Endothelial cell of umbilical vein (primary cell): ENCODE results near the gene RNF130. TPM values are rescaled to one million over a fixed set of nuclear protein-coding genes. Genes with fewer than 3 reads are reported as not detected.
"Not testable (repeated sequence)": the region's sequence is repeated elsewhere in the genome, so short reads cannot be mapped to it uniquely, and the experiment has no call there.

Source experiments
- BruUV-seq: library from RNA; stranded (reverse); fragments of 400-500 nt; replicated peaks from 2 replicates; lab custom pipeline; 2021; lab: Mats Ljungman, UMichigan
- CTCF ChIA-PET: fragments of 300-600, 350-600 bp; sonication (Branson Sonifier 250); formaldehyde crosslinking; loops from one replicate; lab custom pipeline; 2021; ENCODE audit warnings: antibody characterized with exemption, inconsistent platforms; lab: Charles Lee
- POLR2A ChIA-PET: fragments of 300-600, 350-600 bp; sonication (Branson Sonifier 250); formaldehyde crosslinking; loops from one replicate; lab custom pipeline; 2021; ENCODE audit warnings: antibody characterized with exemption, inconsistent platforms; lab: Charles Lee
- DNase-seq: peaks from one replicate; pipeline ENCODE4 v3.0.0-alpha.2; 2011; ENCODE audit warnings: low read depth, low spot score
- FAIRE-seq: peaks from 2 replicates; lab custom pipeline; 2011; peaks lifted over from hg19 to GRCh38; lab: Jason Lieb, UNC
- H2AFZ ChIP-seq: 2 replicates; pipeline ENCODE4 v1.6.0; 2012; ENCODE audit warnings: low read depth, low read length, control low read depth, inconsistent platforms
- H3K27ac ChIP-seq: 2 replicates; pipeline ENCODE4 v1.5.1; 2011; ENCODE audit warnings: low read depth, mild to moderate bottlenecking, control low read depth, low read length, moderate library complexity; ENCODE audit not compliant: insufficient read depth
- H3K27me3 ChIP-seq, 2 experiments: 2 replicates each; pipeline versions ENCODE4 v1.6.0 to v1.6.1; 2011; ENCODE audit warnings: low read length in 2 of 2, mixed read lengths in 1 of 2; ENCODE audit not compliant: control insufficient read depth in 2 of 2, insufficient read depth in 2 of 2
- H3K36me3 ChIP-seq, 2 experiments: 2 replicates in 1 of 2; 3 replicates in 1 of 2; pipeline ENCODE4 v1.5.1; 2011; ENCODE audit warnings: low read length in 2 of 2, mild to moderate bottlenecking in 1 of 2, moderate library complexity in 1 of 2; ENCODE audit not compliant: control insufficient read depth in 2 of 2, insufficient read depth in 2 of 2; ENCODE audit errors: extremely low read depth in 1 of 2
- H3K4me1 ChIP-seq: 3 replicates; pipeline ENCODE4 v1.5.1; 2011; ENCODE audit warnings: mild to moderate bottlenecking, low read length; ENCODE audit not compliant: control insufficient read depth, insufficient read depth; ENCODE audit errors: extremely low read depth
- H3K4me2 ChIP-seq: 2 replicates; pipeline ENCODE4 v1.6.1; 2011; ENCODE audit warnings: low read length, control low read depth, mixed read lengths; ENCODE audit not compliant: insufficient read depth
- H3K4me3 ChIP-seq, 3 experiments: fragments of 200-600 bp in 1 of 3; sonication (generic), shearing (Covaris generic) in 1 of 3; replicated peaks in 1 of 3; 2 replicates each; pipeline ENCODE4 v1.5.1; 2011 to 2016; ENCODE audit warnings: control low read depth in 3 of 3, low read length in 3 of 3, mild to moderate bottlenecking in 2 of 3, inconsistent platforms in 1 of 3, low read depth in 1 of 3, moderate library complexity in 1 of 3; ENCODE audit not compliant: insufficient read depth in 1 of 3
- H3K79me2 ChIP-seq: 2 replicates; pipeline ENCODE4 v1.6.0; 2012; ENCODE audit warnings: low read length, inconsistent platforms; ENCODE audit not compliant: control insufficient read depth, insufficient read depth
- H3K9ac ChIP-seq: replicated peaks from 2 replicates; pipeline ENCODE3; 2011; ENCODE audit warnings: low read length, control low read depth; ENCODE audit not compliant: insufficient read depth; ENCODE audit errors: extremely low read depth
- H3K9me1 ChIP-seq: replicated peaks from 3 replicates; pipeline ENCODE4 v1.6.0; 2011; ENCODE audit warnings: mild to moderate bottlenecking, low read length; ENCODE audit not compliant: control insufficient read depth, insufficient read depth; ENCODE audit errors: extremely low read depth
- H3K9me3 ChIP-seq: replicated peaks from 2 replicates; pipeline ENCODE4 v1.5.1; 2012; ENCODE audit warnings: low read length, inconsistent platforms; ENCODE audit not compliant: control insufficient read depth, insufficient read depth
- H4K20me1 ChIP-seq: replicated peaks from 2 replicates; pipeline ENCODE3; 2011; ENCODE audit warnings: mild to moderate bottlenecking, low read length; ENCODE audit not compliant: control insufficient read depth, insufficient read depth; ENCODE audit errors: extremely low read depth
- CTCF ChIP-seq, 2 donors: IDR thresholded peaks; 1 replicate in 1 of 2; 2 replicates in 1 of 2; pipeline ENCODE4 v1.5.1; 2011; ENCODE audit warnings: low read length in 2 of 2, mild to moderate bottlenecking in 2 of 2, moderate library complexity in 2 of 2, control low read depth in 1 of 2, inconsistent platforms in 1 of 2, low read depth in 1 of 2; ENCODE audit not compliant: insufficient read depth in 1 of 2; ENCODE audit errors: extremely low read depth in 1 of 2
- FOS ChIP-seq: IDR thresholded peaks from 2 replicates; pipeline ENCODE4 v1.6.1; 2011; ENCODE audit warnings: mild to moderate bottlenecking, low read length, moderate library complexity, borderline replicate concordance; ENCODE audit not compliant: insufficient read depth
- JUN ChIP-seq: IDR thresholded peaks from 2 replicates; pipeline ENCODE4 v1.6.1; 2011; ENCODE audit warnings: borderline replicate concordance, low read depth; ENCODE audit not compliant: insufficient read length, insufficient read depth
- MAX ChIP-seq: IDR thresholded peaks from 2 replicates; pipeline ENCODE4 v1.6.1; 2011; ENCODE audit not compliant: insufficient read depth, insufficient read length
- MYC ChIP-seq: IDR thresholded peaks from one replicate; pipeline ENCODE4 v1.6.1; 2011; ENCODE audit warnings: mild to moderate bottlenecking, low read depth, low read length
- POLR2A ChIP-seq: IDR thresholded peaks from 2 replicates; pipeline ENCODE4 v1.6.1; 2012; ENCODE audit warnings: low read depth, mild to moderate bottlenecking, control low read depth, low read length
- POLR2AphosphoS5 ChIP-seq: IDR thresholded peaks from 2 replicates; pipeline ENCODE4 v1.6.1; 2012; ENCODE audit warnings: low read depth, mild to moderate bottlenecking, control low read depth, low read length, moderate library complexity; ENCODE audit not compliant: insufficient read depth
- dilution Hi-C: fragments of 300-500 bp; cut with MboI; formaldehyde crosslinking; loops from one replicate; pipeline ENCODE4 v1.15.0; 2019; ENCODE audit warnings: low sequenced_read_pairs; ENCODE audit not compliant: extremely low pct_ligation_motif_present
- intact Hi-C: fragments of 100-400 bp; cut with micrococcal nuclease; formaldehyde crosslinking; loops from one replicate; pipeline ENCODE4 v1.10.0; 2022
- polyA plus RNA-seq, 4 experiments: library from polyadenylated mRNA; depleted of rRNA in 3 of 4; stranded (reverse) in 3 of 4; unstranded in 1 of 4; fragments of >200 nt; gene quantifications; 2 replicates each; pipeline versions ENCODE4 v1.2.1 to v1.2.3, GENCODE V29; 2011 to 2012; ENCODE audit warnings: missing spikeins in 1 of 4
- total RNA-seq: library from RNA; stranded (reverse); gene quantifications from 2 replicates; pipeline ENCODE4 v1.2.3, GENCODE V29; 2021

Gene RNF130
- total and polyA plus RNA-seq, 2 donors (not counting 3 experiments of a cell fraction or from before 2014, with no cell fraction given): 43.0 to 43.1 TPM

DNA sequence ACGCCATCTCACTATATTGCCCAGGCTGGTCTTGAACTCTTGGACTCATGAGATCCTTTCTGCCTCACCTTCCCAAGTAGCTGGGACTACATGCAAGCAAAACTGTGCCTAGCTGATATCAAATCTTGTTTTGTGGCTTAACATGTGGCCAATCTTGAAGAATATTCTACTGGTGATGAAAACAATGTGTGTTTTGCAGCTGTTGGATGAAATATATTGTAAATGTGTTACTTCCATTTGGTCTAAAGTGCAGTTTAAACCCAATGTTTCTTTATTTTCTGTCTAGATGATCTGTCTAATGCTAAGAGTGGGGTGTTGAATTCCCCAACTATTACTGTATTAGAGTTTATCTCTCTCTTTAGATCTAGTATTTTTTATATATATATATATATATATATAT is 73.1 kb downstream of the RNF130 start:
- ChIA-PET CTCF (no interaction called here), POLR2A (no interaction called here)
- Histone ChIP-seq H3K9me1 (no peaks in the 10 kb centered on the region), H3K36me3 (peaks cover 0 to 6% of the 10 kb centered on the region in 2 experiments), H4K20me1 (no peaks in the 10 kb centered on the region), H3K27ac (no peak overlapping the region), H3K4me3 (no peak overlapping the region), H3K9me3 (no peaks in the 10 kb centered on the region), H3K4me2 (no peak overlapping the region), H3K9ac (no peak overlapping the region), H3K4me1 (no peaks in the 10 kb centered on the region), H3K79me2 (no peaks in the 10 kb centered on the region), H2AFZ (no peak overlapping the region), H3K27me3 (no peaks in the 10 kb centered on the region)
- FAIRE-seq: no peak
- intact Hi-C loops (no loop called here), dilution Hi-C loops (no loop called here)
- TF ChIP-seq POLR2A (no peak), JUN (no peak), POLR2AphosphoS5 (no peak), CTCF (IDR thresholded peaks at IDR 0.05; ENCODE audit: extremely low read depth in 1 of 2, insufficient read depth in 1 of 2, low read depth in 1 of 2, low read length in 2 of 2) (no peak), FOS (no peak)
- no TSS peak for BruUV-seq
- no peak for DNase-seq

DNA sequence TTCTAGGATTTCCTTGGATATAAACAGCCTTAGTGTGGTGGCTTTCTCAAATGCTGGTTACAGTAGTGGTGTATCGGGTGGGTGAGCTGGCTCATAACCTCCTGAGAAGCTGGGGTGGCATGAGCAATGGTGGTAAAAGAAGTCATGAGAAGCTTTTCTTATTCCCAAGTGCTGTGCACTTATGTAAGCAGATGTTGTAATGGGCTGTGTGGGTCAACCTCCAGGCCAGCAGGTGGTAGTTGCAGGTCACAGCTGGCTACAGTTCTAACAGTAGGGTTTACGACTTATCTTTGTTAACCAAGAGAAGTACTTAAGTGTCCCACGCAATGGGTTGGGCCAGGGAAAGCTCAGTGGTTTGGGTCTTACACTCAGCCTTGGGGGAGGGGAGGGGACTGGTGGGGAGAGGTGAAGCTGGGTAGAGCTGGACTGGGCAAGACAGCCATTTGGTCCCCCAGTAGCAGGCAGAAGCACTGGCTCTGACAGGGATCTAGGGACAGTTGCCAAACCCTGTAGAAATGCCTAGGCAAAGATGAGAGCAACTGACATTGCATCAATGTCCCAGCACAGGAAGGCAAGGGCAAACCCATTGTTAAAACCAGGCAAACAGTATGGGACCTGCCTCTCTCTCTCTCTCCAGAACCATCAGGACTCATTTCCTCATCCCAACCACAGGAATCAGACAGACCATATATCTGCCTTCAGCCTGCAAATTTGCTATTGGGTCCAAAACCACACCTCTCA is 76.8 kb downstream of the RNF130 start:
- intact Hi-C loops: no loop called here
- no peak overlapping the region for H3K4me3 ChIP-seq
- no peaks in the 10 kb centered on the region for H3K36me3 ChIP-seq
- no peaks in the 10 kb centered on the region for H3K4me1 ChIP-seq
- no peak overlapping the region for H3K27ac ChIP-seq
- no peaks in the 10 kb centered on the region for H3K9me1 ChIP-seq
- H3K27me3 ChIP-seq: no peaks in the 10 kb centered on the region
- H3K9me3 ChIP-seq: no peaks in the 10 kb centered on the region
- H3K9ac ChIP-seq: no peak overlapping the region
- H2AFZ ChIP-seq: no peak overlapping the region
- no peaks in the 10 kb centered on the region for H3K79me2 ChIP-seq
- POLR2A ChIA-PET: no interaction called here
- no peak for FAIRE-seq
- DNase-seq: no peak
- H3K4me2 ChIP-seq: no peak overlapping the region
- no TSS peak for BruUV-seq
- dilution Hi-C loops: no loop called here
- CTCF ChIA-PET: interaction anchor here (1.3 kb wide), 1 partner anchor 11 kb away, joined by 4 read pairs; no protein-coding TSS in a partner anchor
- TF ChIP-seq POLR2AphosphoS5 (no peak), MYC (no peak), FOS (no peak), MAX (no peak)
- no peaks in the 10 kb centered on the region for H4K20me1 ChIP-seq

DNA sequence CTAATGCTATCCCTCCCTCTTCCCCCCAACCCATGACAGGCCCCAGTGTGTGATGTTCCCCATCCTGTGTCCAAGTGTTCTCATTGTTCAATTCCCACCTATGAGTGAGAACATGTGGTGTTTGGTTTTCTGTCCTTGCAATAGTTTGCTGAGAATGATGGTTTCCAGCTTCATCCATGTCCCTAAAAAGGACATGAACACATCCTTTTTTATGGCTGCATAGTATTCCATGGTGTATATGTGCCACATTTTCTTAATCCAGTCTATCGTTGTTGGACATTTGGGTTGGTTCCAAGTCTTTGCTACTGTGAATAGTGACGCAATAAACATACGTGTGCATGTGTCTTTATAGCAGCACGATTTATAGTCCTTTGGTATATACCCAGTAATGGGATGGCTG is 78.7 kb downstream of the RNF130 start:
- H3K36me3 ChIP-seq, H3K79me2 ChIP-seq, H3K27ac ChIP-seq, H3K4me1 ChIP-seq, H2AFZ ChIP-seq, FAIRE-seq, POLR2A ChIA-PET, dilution Hi-C loops, H3K9me3 ChIP-seq, CTCF ChIA-PET, H3K4me2 ChIP-seq, H3K9me1 ChIP-seq, H3K27me3 ChIP-seq, H3K9ac ChIP-seq, DNase-seq, H4K20me1 ChIP-seq, H3K4me3 ChIP-seq, intact Hi-C loops, BruUV-seq: not testable (repeated sequence)
